ENCODE data around the gene DLG2. TPM values are rescaled to one million over a fixed set of nuclear protein-coding genes. Genes with fewer than 3 reads are reported as not detected.

DLG2 gene
- total and polyA plus RNA-seq, 2 of the 8 experiments (the other 6 are each of a cell fraction or from before 2014, with no cell fraction given), result 1.7 to 14.3 TPM

- Histone ChIP-seq H3K4me2 (ENCODE audit: insufficient read depth in 1 of 2, low read depth in 2 of 2, low read length in 2 of 2) (no peak overlapping the region), H3K4me1 (replicated peaks in 1 of 4; ENCODE audit: control insufficient read depth in 3 of 4, insufficient read depth in 4 of 4, low read length in 3 of 4) (peaks cover 0 to 4% (median 0%) of the 10 kb centered on the region in 4 experiments; a peak in 3 of 7 replicates), H3K4me3 (ENCODE audit: extremely low read depth in 1 of 4, insufficient read depth in 2 of 4, low read depth in 3 of 4, low read length in 4 of 4) (no peak overlapping the region), H2BK5ac (ENCODE audit: low read depth, low read length) (no peak overlapping the region), H3K9me3 (ENCODE audit: insufficient read depth in 2 of 2, low read depth in 1 of 2, low read length in 1 of 2) (no peaks in the 10 kb centered on the region), H3K18ac (ENCODE audit: extremely low read depth, low read length) (no peak overlapping the region), H3K14ac (ENCODE audit: insufficient read length) (no peak overlapping the region), H2BK15ac (ENCODE audit: low read length) (no peak overlapping the region), H3K56ac (replicated peaks; ENCODE audit: insufficient read length, low read depth, low read length) (no peak overlapping the region), H2AFZ (ENCODE audit: low read length) (no peak overlapping the region), H3K4ac (replicated peaks; ENCODE audit: insufficient read length, low read depth, low read length) (no peak overlapping the region), H3K36me3 (ENCODE audit: control insufficient read depth in 2 of 4, insufficient read depth in 4 of 4, low read length in 3 of 4) (no peaks in the 10 kb centered on the region), H2BK20ac (ENCODE audit: low read length) (no peak overlapping the region), H2AK5ac (ENCODE audit: low read depth, low read length) (no peak overlapping the region), H3K27ac (ENCODE audit: low read depth, low read length) (no peak overlapping the region), H3K9ac (replicated peaks in 1 of 4; ENCODE audit: extremely low read depth in 1 of 4, low read depth in 3 of 4, low read length in 3 of 4) (no peak overlapping the region), H3K27me3 (replicated peaks in 1 of 4; ENCODE audit: control insufficient read depth in 3 of 4, extremely low read depth in 1 of 4, insufficient read depth in 3 of 4, low read length in 3 of 4) (no peaks in the 10 kb centered on the region), H4K5ac (ENCODE audit: insufficient read length, low read depth, low read length) (no peak overlapping the region), H3K23me2 (ENCODE audit: low read depth, low read length) (peaks cover 2% of the 10 kb centered on the region; the same call in 1 of the 2 replicates), H4K20me1 (replicated peaks in 1 of 2; ENCODE audit: control insufficient read depth in 1 of 2, insufficient read depth in 2 of 2, low read length in 2 of 2) (no peaks in the 10 kb centered on the region), H2BK120ac (replicated peaks; ENCODE audit: low read depth, low read length) (no peak overlapping the region), H4K8ac (ENCODE audit: extremely low read depth, insufficient read depth, low read length) (no peak overlapping the region), H3K79me1 (ENCODE audit: low read depth, low read length) (no peaks in the 10 kb centered on the region), H4K91ac (replicated peaks; ENCODE audit: insufficient read length, low read length) (no peak overlapping the region), H3K23ac (ENCODE audit: insufficient read length) (no peak overlapping the region), H2BK12ac (ENCODE audit: low read depth, low read length) (no peak overlapping the region), H3K79me2 (ENCODE audit: control insufficient read depth in 1 of 2, insufficient read depth in 2 of 2, low read length in 2 of 2) (no peaks in the 10 kb centered on the region)
- FAIRE-seq (no peak), DNase-seq (ENCODE audit: low read depth in 1 of 2, low spot score in 2 of 2) (no peak)
- 90% methylated on average over 1 of the region's 1 CpG; no CpG with 5 or more reads in 1 of the 2 experiments for WGBS, 2 experiments (ENCODE audit: extremely low coverage in 1 of 2, insufficient coverage in 1 of 2, insufficient read length in 1 of 2, insufficient replicate concordance in 2 of 2, low coverage in 1 of 2, low lambda C conversion rate in 2 of 2, missing lambda C conversion rate in 1 of 2)
- CTCF ChIA-PET (ENCODE audit: partially characterized antibody), result no interaction called here
- TF ChIP-seq BRCA1 (IDR thresholded peaks at IDR 0.05; ENCODE audit: low read depth, low read length), result no peak
- TF ChIP-seq CREB1 (IDR thresholded peaks at IDR 0.05), result no peak
- no peak for TF ChIP-seq CTBP2 (IDR thresholded peaks at IDR 0.05; ENCODE audit: borderline replicate concordance, insufficient read depth, insufficient read length, low read length)
- TF ChIP-seq CHD2 (IDR thresholded peaks at IDR 0.05; ENCODE audit: low read length), result no peak
- TF ChIP-seq CTCF (IDR thresholded peaks at IDR 0.05; ENCODE audit: control extremely low read depth in 1 of 3, insufficient read depth in 1 of 3, low read depth in 1 of 3, low read length in 3 of 3), result no peak
- TF ChIP-seq KDM5A (IDR thresholded peaks at IDR 0.05; ENCODE audit: low read length), result no peak
- no peak for TF ChIP-seq RFX5 (IDR thresholded peaks at IDR 0.05; ENCODE audit: borderline replicate concordance, low read depth, low read length)
- no peak for TF ChIP-seq CBX8 (IDR thresholded peaks at IDR 0.05; ENCODE audit: borderline replicate concordance, low read depth, low read length)
- TF ChIP-seq SIRT6 (IDR thresholded peaks at IDR 0.05; ENCODE audit: low read length), result no peak
- TF ChIP-seq TEAD4 (IDR thresholded peaks at IDR 0.05; ENCODE audit: low read depth, low read length), result no peak
- no peak for TF ChIP-seq ATF3 (IDR thresholded peaks at IDR 0.05; ENCODE audit: insufficient read depth, low read depth, low read length)
- POLR2A ChIA-PET (ENCODE audit: partially characterized antibody), result no interaction called here
Observed at GRCh38 chr11:83608571-83608970, 2018.6 kb downstream of the DLG2 start.
